HG03097 (cell line): ENCODE data around the gene TMEM163.
"Not testable (repeated sequence)": the region's sequence is repeated elsewhere in the genome, so short reads cannot be mapped to it uniquely, and the experiment has no call there.

Experiments used
- ATAC-seq: cut with Tn5 transposase; IDR thresholded peaks from one replicate; pipeline ENCODE4 v1.9.1; 2021; ENCODE audit not compliant: unreplicated experiment, low FRiP score

Gene TMEM163

GRCh38 chr2:134499307-134499926, 219.4 kb downstream of the TMEM163 start:
- ATAC-seq = no peak

- ATAC-seq = no peak
Measured at GRCh38 chr2:134498654-134499053, 220.1 kb downstream of the TMEM163 start.

GRCh38 chr2:134493797-134494196, 225.0 kb downstream of the TMEM163 start:
- no peak for ATAC-seq

GRCh38 chr2:134491771-134492441, 226.9 kb downstream of the TMEM163 start:
- ATAC-seq = no peak

- no peak for ATAC-seq
Measured at GRCh38 chr2:134491022-134491421, 227.8 kb downstream of the TMEM163 start.

GRCh38 chr2:134490559-134490958, 228.2 kb downstream of the TMEM163 start:
- ATAC-seq = no peak

- no peak for ATAC-seq
Measured at GRCh38 chr2:134489732-134490384, 228.9 kb downstream of the TMEM163 start.

- no peak for ATAC-seq
Measured at GRCh38 chr2:134482766-134483340, 235.9 kb downstream of the TMEM163 start.

GRCh38 chr2:134482131-134482723, 236.6 kb downstream of the TMEM163 start:
- no peak for ATAC-seq

GRCh38 chr2:134479696-134480330, 239.0 kb downstream of the TMEM163 start:
- ATAC-seq = no peak

- ATAC-seq = not testable (repeated sequence)
Measured at GRCh38 chr2:134476982-134477381, 241.8 kb downstream of the TMEM163 start.

- ATAC-seq = no peak
Measured at GRCh38 chr2:134470561-134471168, 248.1 kb downstream of the TMEM163 start.

GRCh38 chr2:134469516-134470115, 249.2 kb downstream of the TMEM163 start:
- ATAC-seq = no peak

- ATAC-seq = no peak
Measured at GRCh38 chr2:134468776-134469175, 250.0 kb downstream of the TMEM163 start.

GRCh38 chr2:134468164-134468563, 250.6 kb downstream of the TMEM163 start:
- ATAC-seq = no peak

GRCh38 chr2:134466141-134466540, 252.7 kb downstream of the TMEM163 start:
- no peak for ATAC-seq

GRCh38 chr2:134465228-134466105, 253.3 kb downstream of the TMEM163 start:
- ATAC-seq = no peak

GRCh38 chr2:134463699-134464022, 255.1 kb downstream of the TMEM163 start:
- ATAC-seq = no peak
